GM21723 (cell line): Measurements from ENCODE around the gene ALDOB.
A peak's percentile ranks its signal among the peaks of the same experiment; 100 is the strongest.

ENCODE experiments used
- ATAC-seq: cut with Tn5 transposase; IDR thresholded peaks from one replicate; pipeline ENCODE4 v1.9.1; 2021; ENCODE audit warnings: mild to moderate bottlenecking, moderate library complexity; ENCODE audit not compliant: unreplicated experiment

Gene ALDOB

GRCh38 chr9:101427957-101428655 lies 7.5 kb downstream of the ALDOB start:
- peak; percentile 70 for ATAC-seq

GRCh38 chr9:101427358-101427757 lies 8.2 kb downstream of the ALDOB start:
- ATAC-seq: no peak

- no peak for ATAC-seq
Observed at GRCh38 chr9:101421653-101422065, 13.9 kb downstream of the ALDOB start.

- no peak for ATAC-seq
Observed at GRCh38 chr9:101419863-101420262, 15.7 kb downstream of the ALDOB start.

- ATAC-seq: no peak
Observed at GRCh38 chr9:101418518-101419430, 16.8 kb downstream of the ALDOB start.

- ATAC-seq: no peak
Observed at GRCh38 chr9:101417977-101418376, 17.6 kb downstream of the ALDOB start.

GRCh38 chr9:101417389-101417788 lies 18.2 kb downstream of the ALDOB start:
- no peak for ATAC-seq

- no peak for ATAC-seq
Observed at GRCh38 chr9:101415578-101415977, 20.0 kb downstream of the ALDOB start.

- no peak for ATAC-seq
Observed at GRCh38 chr9:101414839-101415238, 20.7 kb downstream of the ALDOB start.

- no peak for ATAC-seq
Observed at GRCh38 chr9:101409079-101409477, 26.5 kb downstream of the ALDOB start.

- ATAC-seq: no peak
Observed at GRCh38 chr9:101408374-101409078, 27.0 kb downstream of the ALDOB start.

GRCh38 chr9:101403516-101404285 lies 31.9 kb downstream of the ALDOB start:
- ATAC-seq: no peak

GRCh38 chr9:101400120-101400519 lies 35.5 kb downstream of the ALDOB start:
- ATAC-seq: no peak

- ATAC-seq: no peak
Observed at GRCh38 chr9:101399643-101399970, 36.0 kb downstream of the ALDOB start.

- ATAC-seq: peak; percentile 23
Observed at GRCh38 chr9:101398930-101399642, 36.5 kb downstream of the ALDOB start.

GRCh38 chr9:101398068-101398929 lies 37.3 kb downstream of the ALDOB start, which contains the start of the genes MRPL50 and ZNF189:
TSS of gene MRPL50 (minus strand) at chr9:101398618. CDS start at chr9:101398592, 26 bp downstream.
TSS of gene ZNF189 (plus strand) at chr9:101398851. CDS start at chr9:101399157, 306 bp downstream.
- peak; percentile 98 for ATAC-seq

GRCh38 chr9:101397746-101398067 lies 37.9 kb downstream of the ALDOB start:
- ATAC-seq: no peak

- no peak for ATAC-seq
Observed at GRCh38 chr9:101394687-101395086, 40.9 kb downstream of the ALDOB start.

- no peak for ATAC-seq
Observed at GRCh38 chr9:101393135-101393534, 42.4 kb downstream of the ALDOB start.
